Aortic smooth muscle cell (primary cell): Measurements from ENCODE around the gene MICOS13. TPM values are rescaled to one million over a fixed set of nuclear protein-coding genes. Genes with fewer than 3 reads are reported as not detected.

Source experiments
- total RNA-seq: library from RNA; depleted of rRNA; stranded (reverse); fragments of >200 nt; gene quantifications from 2 replicates; pipeline ENCODE4 v1.2.3, GENCODE V29; 2014

MICOS13 gene
- total RNA-seq: 43.5 and 51.8 TPM in 2 replicates

GRCh38 chr19:5680437-5681368 lies at the start of gene MICOS13, which contains the start of gene HSD11B1L:
Gene MICOS13 (minus strand): TSS chr19:5680516. CDS start chr19:5680486, 30 bp downstream.
Gene HSD11B1L (plus strand): TSS chr19:5681027. CDS start chr19:5684833, 3,806 bp downstream.

GRCh38 chr19:5719961-5720790 lies 39.9 kb upstream of the MICOS13 start, which contains the start of the genes CATSPERD and LONP1:
Gene CATSPERD (plus strand): TSS chr19:5720637. CDS start chr19:5720738, 101 bp downstream.
Gene LONP1 (minus strand): TSS chr19:5720146. CDS start chr19:5720132, 14 bp downstream.

GRCh38 chr19:5690125-5690954 lies 10.0 kb upstream of the MICOS13 start, which contains the start of gene RPL36:
Gene RPL36 (plus strand): TSS chr19:5690295. CDS start chr19:5690508, 213 bp downstream.

Other genes starting within 250 kb of the MICOS13 start
- not detected in 2 replicates for gene ZNRF4, start 225.1 kb downstream of the MICOS13 start, total RNA-seq
- gene TINCR, start 112.6 kb downstream of the MICOS13 start, total RNA-seq: 0.12 TPM in 1 of 2 replicates, not detected in the other
- 32.4 and 32.9 TPM in 2 replicates for gene SAFB2, start 57.7 kb downstream of the MICOS13 start, total RNA-seq
- gene SAFB, start 57.4 kb downstream of the MICOS13 start, total RNA-seq: 39.4 and 56.7 TPM in 2 replicates
- 9.1 and 9.6 TPM in 2 replicates for gene HSD11B1L, start 511 bp upstream of the MICOS13 start, total RNA-seq
- 348 and 461 TPM in 2 replicates for gene RPL36, start 9.8 kb upstream of the MICOS13 start, total RNA-seq
- 59.6 and 81.6 TPM in 2 replicates for gene LONP1, start 39.6 kb upstream of the MICOS13 start, total RNA-seq
- gene CATSPERD, start 40.1 kb upstream of the MICOS13 start, total RNA-seq: not detected in 2 replicates
- gene PRR22, start 104.2 kb upstream of the MICOS13 start, total RNA-seq: 0.26 and 0.37 TPM in 2 replicates
- 18.8 and 25.2 TPM in 2 replicates for gene DUS3L, start 110.6 kb upstream of the MICOS13 start, total RNA-seq
- gene NRTN, start 124.6 kb upstream of the MICOS13 start, total RNA-seq: not detected in 2 replicates
- gene FUT6, start 159.2 kb upstream of the MICOS13 start, total RNA-seq: not detected in 2 replicates
- gene FUT3, start 170.9 kb upstream of the MICOS13 start, total RNA-seq: not detected in 2 replicates
- not detected in 2 replicates for gene FUT5, start 190.0 kb upstream of the MICOS13 start, total RNA-seq
- gene NDUFA11, start 223.3 kb upstream of the MICOS13 start, total RNA-seq: 216 and 293 TPM in 2 replicates
- 5.5 and 6.7 TPM in 2 replicates for gene VMAC, start 224.4 kb upstream of the MICOS13 start, total RNA-seq
- 18.1 and 21.3 TPM in 2 replicates for gene CAPS, start 233.7 kb upstream of the MICOS13 start, total RNA-seq